Activated T-cell treated with anti-CD3 and anti-CD28 coated beads for 24 hours (primary cell): Measurements from ENCODE around the gene PIGS.

ENCODE experiments used
- DNase-seq: peaks from one replicate; pipeline ENCODE4 v3.0.0-alpha.2; 2020; ENCODE audit warnings: low read depth

The PIGS gene

DNA sequence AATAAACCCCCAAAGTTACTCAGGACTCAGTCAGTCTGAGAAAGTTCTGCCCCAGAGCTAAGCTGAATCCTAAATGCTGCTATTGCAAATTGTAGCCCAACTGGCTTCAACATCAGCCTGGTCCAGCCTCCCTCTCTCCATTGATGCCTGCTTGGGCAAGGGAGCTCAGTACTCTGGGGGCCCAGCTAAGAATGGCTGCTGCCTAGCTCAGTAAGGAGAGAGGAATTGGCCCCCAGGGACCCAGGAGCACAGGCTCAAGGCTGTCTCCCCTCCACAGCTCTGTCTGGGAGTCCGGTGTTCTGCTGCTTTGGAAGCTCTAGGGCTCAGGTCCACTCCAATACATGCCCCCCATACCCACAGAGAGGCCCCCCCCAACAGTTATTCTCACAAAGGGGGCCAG is 20.5 kb downstream of the PIGS start:
- no peak for DNase-seq

GRCh38 chr17:28549236-28550132 is 21.8 kb downstream of the PIGS start:
- peak; percentile 30 for DNase-seq

DNA sequence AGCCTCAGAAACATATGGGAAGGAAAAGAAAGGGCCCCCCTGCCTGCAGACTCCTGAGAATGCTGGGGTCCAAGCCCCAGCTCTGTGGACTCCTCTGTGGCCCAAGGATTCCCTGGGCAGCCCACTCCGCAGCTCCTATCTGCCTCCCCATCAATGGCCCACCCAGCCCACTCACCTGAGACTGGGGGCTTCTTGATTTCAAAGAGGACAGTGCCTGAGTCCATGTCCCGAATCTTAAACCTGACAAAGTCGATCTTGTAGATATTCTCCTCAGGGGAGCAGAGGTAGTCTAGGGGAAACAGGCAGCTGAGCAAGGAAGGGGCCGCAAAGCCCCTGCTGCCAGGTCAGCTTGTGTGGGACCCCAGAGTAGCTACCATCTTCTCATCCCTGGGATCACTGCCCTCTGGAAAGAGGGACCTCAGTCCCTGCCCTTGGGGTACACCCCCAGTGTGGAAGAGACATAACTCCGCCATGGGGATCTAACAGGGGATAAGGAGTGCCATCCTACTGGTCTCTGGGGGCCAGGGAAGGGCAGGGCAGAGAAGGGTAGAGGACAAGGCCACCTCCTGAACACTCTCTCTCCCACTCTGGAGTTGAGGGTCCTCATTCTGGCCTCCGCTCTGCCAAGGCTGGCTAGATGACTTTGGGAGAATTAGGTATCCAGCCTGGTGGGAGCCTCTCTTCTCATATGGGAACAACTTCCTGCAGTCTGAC is 22.8 kb downstream of the PIGS start:
- no peak for DNase-seq

GRCh38 chr17:28547623-28548416 is 23.5 kb downstream of the PIGS start:
- DNase-seq, result peak; percentile 51

DNA sequence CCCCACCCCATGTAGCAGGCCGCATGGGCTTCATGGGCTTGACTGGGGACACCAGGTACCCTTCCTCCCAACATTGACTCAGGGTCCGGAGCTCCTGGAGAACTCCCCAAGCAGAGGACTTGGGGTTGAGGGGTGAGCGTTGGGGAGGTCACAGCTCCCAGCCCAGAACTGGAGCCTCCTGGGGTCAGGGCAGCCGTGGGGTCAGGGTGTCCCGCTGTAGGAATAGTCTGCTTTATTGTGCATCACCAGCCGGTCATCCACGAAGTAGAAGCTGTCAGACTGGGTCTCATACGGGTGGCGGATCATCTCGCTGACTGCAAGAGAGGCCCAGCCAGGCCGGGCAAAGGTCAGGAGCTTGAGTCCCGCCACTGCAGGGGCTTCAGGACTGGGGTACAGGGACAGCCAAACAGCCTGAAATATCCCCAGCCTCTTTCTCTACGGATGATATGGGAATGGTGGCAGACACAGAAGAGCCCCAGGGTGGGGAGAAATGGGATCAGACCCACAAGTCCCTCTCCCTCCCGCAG is 24.2 kb downstream of the PIGS start:
- DNase-seq, result no peak

- no peak for DNase-seq
Observed at GRCh38 chr17:28545787-28546415, 25.4 kb downstream of the PIGS start.

GRCh38 chr17:28545141-28545503 is 26.2 kb downstream of the PIGS start:
- no peak for DNase-seq

DNA sequence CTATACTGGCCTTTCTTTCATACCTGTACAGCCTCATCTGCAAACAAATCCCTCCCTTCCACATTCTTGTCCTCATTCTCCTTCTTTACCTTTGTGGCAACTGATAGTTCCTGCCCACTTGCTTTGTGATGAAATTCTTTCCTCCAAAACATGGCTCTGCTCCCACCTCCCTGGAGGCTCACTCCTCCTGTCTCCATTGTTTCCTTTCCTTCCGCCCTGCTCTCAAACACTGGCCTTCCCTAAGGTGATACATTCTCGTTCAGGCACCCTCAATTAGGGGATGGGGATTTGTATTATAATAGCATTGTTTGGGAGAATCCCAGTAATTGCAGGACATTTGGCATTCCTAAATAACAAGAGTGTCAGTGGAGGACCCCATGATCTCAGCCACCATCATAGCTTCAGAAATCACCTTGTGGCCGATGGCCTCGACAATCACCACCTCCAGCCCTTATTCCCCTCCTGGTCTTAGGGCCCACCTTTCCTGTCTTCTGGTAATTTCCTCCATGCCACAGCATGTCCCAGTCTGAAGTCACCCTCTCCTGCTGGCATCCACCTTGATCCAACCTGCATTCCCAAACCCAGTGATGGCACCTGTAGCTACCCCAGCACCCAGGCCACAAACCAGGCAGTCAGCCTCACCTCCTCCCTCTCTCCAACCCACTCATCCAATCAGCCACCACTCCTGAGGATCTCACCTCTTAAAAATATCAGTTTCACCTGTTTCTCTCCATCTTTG is 26.8 kb downstream of the PIGS start:
- DNase-seq, result no peak

DNA sequence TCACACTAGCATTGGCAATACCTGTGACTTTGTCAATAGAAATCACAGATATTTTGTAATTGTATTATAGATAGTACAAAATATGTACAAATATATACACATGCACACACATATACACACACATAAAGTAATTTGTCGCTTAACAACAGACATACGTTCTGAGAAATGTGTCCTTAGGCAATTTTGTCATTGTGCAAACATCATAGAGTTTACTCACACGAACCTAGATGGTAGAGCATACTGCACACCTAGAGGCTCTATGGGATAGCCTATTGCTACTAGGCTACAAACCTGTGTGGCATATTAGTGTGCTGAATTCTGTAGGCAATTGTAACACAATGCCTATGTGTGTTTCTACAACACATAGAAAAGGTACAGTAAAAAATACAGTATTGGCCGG is 29.9 kb downstream of the PIGS start:
- DNase-seq, result no peak

- DNase-seq, result no peak
Observed at GRCh38 chr17:28540231-28540630, 31.1 kb downstream of the PIGS start.

DNA sequence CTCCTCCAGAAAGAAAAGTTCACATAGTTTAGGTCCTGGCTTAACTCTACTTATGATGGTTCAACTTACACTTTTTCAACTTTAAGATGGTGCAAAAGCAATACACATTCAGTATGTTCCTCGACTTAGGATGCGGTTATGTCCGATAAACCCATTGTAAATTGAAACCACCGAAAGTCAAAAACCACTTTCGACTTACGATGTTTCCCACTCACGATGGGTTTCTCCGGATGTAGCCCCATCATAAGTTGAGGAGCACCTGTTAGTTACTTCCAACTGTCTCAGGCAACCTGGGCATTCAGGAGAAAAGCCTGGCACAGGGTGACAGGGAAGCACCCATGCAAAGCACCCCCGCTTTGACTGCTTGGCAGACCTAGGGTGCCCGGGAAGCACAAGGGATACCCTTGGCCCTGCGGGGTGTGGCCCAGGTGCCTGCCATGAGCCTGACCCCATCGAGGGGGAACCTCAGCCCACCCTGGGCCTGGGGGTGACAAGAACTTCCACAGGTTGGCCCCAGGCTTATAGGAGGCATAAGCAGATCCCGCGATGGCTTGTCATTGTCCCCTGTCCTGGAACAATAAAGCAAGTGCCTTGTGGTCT is 32.9 kb downstream of the PIGS start:
- DNase-seq, result no peak

DNA sequence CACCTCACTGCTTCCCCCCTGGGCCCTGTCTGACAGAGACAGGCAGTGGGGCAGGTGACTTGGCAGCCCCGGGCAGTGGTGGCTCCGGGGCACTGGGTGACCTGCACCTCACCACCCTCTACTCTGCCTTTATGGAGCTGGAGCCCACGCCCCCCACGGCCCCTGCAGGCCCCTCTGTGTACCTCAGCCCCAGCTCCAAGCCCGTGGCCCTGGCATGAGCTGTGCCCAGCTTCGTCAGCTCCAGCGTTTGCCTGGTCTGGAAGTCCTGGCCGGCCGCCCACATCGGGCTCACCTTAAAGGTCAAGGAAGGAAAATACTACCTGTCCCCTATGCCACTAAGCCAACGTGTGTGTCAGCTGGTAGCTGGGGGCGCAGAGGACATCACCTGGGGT is 34.1 kb downstream of the PIGS start:
- no peak for DNase-seq

DNA sequence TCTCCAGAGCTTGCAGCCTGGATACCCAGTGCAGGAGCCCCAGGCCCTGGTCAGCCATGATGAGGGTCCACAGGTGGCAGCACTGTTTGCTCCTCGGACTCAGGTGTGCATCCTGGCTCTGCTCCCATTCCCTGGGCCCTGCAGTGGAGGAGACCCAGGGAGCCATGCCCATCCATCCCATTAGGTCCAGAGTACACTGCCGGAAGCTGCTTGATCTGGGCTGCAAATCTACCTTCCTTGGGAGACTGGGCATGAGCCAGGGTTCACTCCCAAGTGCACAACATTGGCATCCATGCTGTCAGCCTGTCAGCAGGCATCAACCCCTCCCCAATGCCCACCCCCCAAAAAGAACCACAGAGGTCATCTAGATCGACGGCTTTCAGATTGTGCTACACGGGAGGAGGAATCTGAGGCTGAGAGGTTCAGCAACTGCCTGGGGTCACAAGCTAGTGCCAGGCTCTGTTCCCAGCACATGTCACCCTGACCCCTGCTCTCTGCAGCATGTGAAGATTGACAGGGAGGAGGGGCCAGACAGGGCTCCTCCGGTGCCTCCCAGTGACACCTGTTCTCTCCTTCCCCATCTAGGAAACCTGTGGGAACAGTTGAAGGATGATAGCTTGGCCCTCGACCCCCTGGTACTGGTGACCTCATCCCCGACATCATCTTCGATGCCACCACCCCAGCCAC is 34.6 kb downstream of the PIGS start:
- no peak for DNase-seq

DNA sequence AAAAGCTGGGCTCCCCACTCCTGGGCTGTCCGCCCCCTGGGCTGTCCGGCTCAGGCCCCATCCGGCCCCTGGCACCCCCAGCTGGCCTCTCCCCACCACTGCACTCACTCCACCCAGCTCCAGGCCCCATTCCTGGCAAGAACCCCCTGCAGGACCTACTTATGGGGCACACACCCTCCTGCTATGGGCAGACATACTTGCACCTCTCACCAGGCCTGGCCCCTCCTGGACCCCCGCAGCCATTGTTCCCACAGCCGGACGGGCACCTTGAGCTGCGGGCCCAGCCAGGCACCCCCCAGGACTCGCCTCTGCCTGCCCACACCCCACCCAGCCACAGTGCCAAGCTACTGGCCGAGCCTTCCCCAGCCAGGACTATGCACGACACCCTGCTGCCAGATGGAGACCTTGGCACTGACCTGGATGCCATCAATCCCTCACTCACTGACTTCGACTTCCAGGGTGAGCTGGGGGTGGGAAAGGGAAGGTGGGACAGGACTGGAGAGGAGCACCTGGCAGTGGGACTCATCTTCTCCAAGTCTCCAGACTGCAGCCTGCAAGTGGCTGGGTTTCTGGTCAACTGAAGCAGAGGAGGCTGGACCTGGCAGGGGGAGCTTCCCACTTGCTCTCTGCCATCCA is 36.5 kb downstream of the PIGS start:
- DNase-seq, result no peak

- no peak for DNase-seq
Observed at GRCh38 chr17:28533091-28533807, 38.1 kb downstream of the PIGS start.

GRCh38 chr17:28532050-28532960 is 39.0 kb downstream of the PIGS start:
- no peak for DNase-seq

GRCh38 chr17:28530926-28531325 is 40.4 kb downstream of the PIGS start:
- DNase-seq, result no peak

DNA sequence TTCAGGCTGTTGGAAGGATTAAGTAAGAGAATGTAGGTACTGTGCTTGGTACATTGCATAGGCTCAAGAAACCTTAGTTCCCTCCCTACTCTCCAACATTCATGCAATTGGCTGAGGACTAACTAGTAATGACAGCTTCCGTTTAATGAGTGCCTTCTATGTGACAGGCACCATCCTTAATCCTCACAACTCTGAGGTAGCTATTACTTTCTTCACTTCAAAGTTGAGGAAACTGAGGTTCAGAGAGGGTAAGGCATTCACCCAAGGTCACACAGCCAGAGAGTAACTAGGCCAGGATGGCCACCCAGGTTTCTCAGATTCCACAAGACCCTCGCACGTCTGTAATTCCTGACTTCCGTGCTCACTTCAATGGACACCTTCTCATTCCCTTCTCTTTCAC is 41.1 kb downstream of the PIGS start:
- no peak for DNase-seq
